ENCODE measurements around the gene UBE2F.
"Not testable (repeated sequence)": the region's sequence is repeated elsewhere in the genome, so short reads cannot be mapped to it uniquely, and the experiment has no call there.

Gene UBE2F

GRCh38 chr2:238021327-238021726 is 54.5 kb downstream of the UBE2F start:
- no peak for DNase-seq (ENCODE audit: low read depth)

- no peak for DNase-seq (ENCODE audit: low read depth)
Observed at GRCh38 chr2:238022594-238023157, 55.9 kb downstream of the UBE2F start.

- no peak for DNase-seq (ENCODE audit: low read depth)
Observed at GRCh38 chr2:238023608-238024007, 56.8 kb downstream of the UBE2F start.

- no peak for DNase-seq (ENCODE audit: low read depth)
Observed at GRCh38 chr2:238024986-238025385, 58.2 kb downstream of the UBE2F start.

GRCh38 chr2:238025741-238026360 is 59.0 kb downstream of the UBE2F start:
- no peak for DNase-seq (ENCODE audit: low read depth)

GRCh38 chr2:238027058-238027457 is 60.2 kb downstream of the UBE2F start:
- no peak for DNase-seq (ENCODE audit: low read depth)

- no peak for DNase-seq (ENCODE audit: low read depth)
Observed at GRCh38 chr2:238027591-238028415, 61.0 kb downstream of the UBE2F start.

GRCh38 chr2:238029853-238030252 is 63.0 kb downstream of the UBE2F start:
- DNase-seq (ENCODE audit: low read depth): no peak

- DNase-seq (ENCODE audit: low read depth): no peak
Observed at GRCh38 chr2:238030422-238031155, 63.8 kb downstream of the UBE2F start.

- DNase-seq (ENCODE audit: low read depth): no peak
Observed at GRCh38 chr2:238031751-238032150, 64.9 kb downstream of the UBE2F start.

- DNase-seq (ENCODE audit: low read depth): no peak
Observed at GRCh38 chr2:238032755-238033337, 66.0 kb downstream of the UBE2F start.

- not testable (repeated sequence) for DNase-seq (ENCODE audit: low read depth)
Observed at GRCh38 chr2:238033991-238034390, 67.2 kb downstream of the UBE2F start.

GRCh38 chr2:238038203-238038602 is 71.4 kb downstream of the UBE2F start:
- no peak for DNase-seq (ENCODE audit: low read depth)

GRCh38 chr2:238039151-238039550 is 72.3 kb downstream of the UBE2F start:
- DNase-seq (ENCODE audit: low read depth): no peak

- no peak for DNase-seq (ENCODE audit: low read depth)
Observed at GRCh38 chr2:238039985-238040384, 73.2 kb downstream of the UBE2F start.

GRCh38 chr2:238040918-238041317 is 74.1 kb downstream of the UBE2F start:
- no peak for DNase-seq (ENCODE audit: low read depth)

GRCh38 chr2:238042090-238042489 is 75.3 kb downstream of the UBE2F start:
- DNase-seq (ENCODE audit: low read depth): no peak

- DNase-seq (ENCODE audit: low read depth): no peak
Observed at GRCh38 chr2:238042849-238043584, 76.2 kb downstream of the UBE2F start.

GRCh38 chr2:238043851-238044250 is 77.0 kb downstream of the UBE2F start:
- DNase-seq (ENCODE audit: low read depth): no peak

- DNase-seq (ENCODE audit: low read depth): no peak
Observed at GRCh38 chr2:238045575-238045974, 78.8 kb downstream of the UBE2F start.

- no peak for DNase-seq (ENCODE audit: low read depth)
Observed at GRCh38 chr2:238046725-238047270, 80.0 kb downstream of the UBE2F start.
